GM19372 (cell line): ENCODE measurements around the gene NDUFS8.

Source experiments
- ATAC-seq: cut with Tn5 transposase; IDR thresholded peaks from one replicate; pipeline ENCODE4 v1.9.1; 2021; ENCODE audit warnings: mild to moderate bottlenecking, low read depth, moderate library complexity; ENCODE audit not compliant: unreplicated experiment

Gene NDUFS8

GRCh38 chr11:68047437-68048290 is 17.2 kb downstream of the NDUFS8 start:
- no peak for ATAC-seq

- no peak for ATAC-seq
These were observed 18.4 kb downstream of the NDUFS8 start for GRCh38 chr11:68048681-68049508.

DNA sequence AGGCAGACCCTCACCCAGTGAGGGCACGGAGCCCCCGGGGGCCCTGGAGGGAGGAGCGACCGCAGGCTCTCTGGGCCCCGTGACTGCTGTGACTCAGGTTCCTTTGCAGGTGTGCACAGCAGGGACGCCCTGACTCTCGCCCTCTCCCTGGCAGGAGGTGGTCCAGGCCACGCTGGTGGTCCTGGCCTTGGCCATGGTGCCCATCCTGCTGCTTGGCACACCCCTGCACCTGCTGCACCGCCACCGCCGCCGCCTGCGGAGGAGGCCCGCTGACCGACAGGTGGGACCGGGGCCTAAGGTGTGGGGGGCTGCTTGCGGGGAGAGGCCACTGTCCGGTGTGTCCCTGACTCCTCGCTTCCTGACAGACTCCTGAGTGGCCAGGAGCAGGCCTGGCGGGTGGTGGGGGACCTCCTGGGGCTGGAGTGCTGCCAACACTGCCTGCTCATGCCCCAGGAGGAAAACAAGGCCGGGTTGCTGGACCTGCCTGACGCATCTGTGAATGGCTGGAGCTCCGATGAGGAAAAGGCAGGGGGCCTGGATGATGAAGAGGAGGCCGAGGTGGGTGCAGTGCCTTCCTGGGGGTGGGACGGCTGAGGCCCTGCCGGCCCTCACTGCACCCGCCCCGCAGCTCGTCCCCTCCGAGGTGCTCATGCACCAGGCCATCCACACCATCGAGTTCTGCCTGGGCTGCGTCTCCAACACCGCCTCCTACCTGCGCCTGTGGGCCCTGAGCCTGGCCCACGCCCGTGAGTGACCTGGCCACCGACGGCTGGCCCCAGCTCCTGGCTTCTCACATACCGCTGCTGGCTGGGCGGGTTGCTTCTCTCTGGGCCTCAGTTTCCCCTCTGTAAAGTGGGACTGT is 19.3 kb downstream of the NDUFS8 start:
- ATAC-seq, result no peak

DNA sequence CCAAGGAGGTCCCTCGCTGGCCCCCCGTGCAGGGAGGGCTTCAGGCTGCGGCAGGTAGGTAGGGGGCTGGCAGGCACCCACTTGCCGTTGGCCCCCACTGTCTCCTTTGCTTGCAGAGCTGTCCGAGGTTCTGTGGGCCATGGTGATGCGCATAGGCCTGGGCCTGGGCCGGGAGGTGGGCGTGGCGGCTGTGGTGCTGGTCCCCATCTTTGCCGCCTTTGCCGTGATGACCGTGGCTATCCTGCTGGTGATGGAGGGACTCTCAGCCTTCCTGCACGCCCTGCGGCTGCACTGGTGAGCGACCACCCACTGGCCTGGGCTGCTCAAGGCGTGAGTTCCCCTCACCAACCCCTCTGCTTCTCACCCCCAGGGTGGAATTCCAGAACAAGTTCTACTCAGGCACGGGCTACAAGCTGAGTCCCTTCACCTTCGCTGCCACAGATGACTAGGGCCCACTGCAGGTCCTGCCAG is 19.9 kb downstream of the NDUFS8 start:
- no peak for ATAC-seq

DNA sequence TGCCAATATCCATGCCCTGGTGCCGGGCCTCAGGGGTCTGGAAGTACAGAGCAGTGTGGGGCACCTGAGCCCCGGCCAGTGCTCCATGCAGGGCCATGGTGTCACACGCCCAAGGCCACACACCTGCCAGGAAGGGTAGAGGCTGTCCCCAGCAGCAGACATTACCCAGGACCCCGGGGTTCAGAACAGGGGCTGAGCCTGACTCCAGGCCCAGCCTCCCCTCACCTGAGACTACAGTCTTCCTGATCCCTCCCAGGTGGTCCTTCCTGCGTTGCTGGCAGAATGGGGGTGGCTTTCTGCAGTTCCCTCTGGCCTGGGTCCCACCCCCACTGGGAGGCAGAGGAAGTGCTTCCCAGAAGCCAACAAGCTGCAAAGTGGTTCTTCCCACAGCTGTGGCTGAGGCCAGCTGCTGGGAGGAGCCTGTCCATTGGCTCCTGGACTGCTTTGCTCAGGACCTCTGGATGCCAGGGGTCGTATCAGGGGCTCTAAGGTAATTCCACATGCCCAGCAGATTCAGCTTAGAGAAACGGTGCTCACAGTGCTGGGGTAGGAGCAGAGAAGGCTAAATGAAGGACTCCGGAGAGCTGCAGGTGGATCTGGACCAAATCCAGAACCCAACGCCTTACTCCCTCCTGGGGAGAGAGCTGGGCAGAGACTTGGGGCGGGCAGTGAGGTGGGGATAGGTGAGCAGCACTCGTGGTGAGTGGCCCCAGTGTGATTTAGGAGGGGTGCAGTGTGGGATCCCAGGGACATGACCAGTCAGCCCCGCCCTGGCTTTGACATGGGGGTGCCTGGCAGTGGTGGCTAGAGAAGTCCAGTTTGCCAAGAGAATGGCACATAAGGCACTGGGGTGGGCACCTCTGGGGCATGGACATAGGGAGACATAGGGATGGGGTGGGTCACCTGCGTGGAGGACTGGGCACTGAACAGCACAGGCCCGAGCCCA is 21.0 kb downstream of the NDUFS8 start:
- ATAC-seq, result no peak

DNA sequence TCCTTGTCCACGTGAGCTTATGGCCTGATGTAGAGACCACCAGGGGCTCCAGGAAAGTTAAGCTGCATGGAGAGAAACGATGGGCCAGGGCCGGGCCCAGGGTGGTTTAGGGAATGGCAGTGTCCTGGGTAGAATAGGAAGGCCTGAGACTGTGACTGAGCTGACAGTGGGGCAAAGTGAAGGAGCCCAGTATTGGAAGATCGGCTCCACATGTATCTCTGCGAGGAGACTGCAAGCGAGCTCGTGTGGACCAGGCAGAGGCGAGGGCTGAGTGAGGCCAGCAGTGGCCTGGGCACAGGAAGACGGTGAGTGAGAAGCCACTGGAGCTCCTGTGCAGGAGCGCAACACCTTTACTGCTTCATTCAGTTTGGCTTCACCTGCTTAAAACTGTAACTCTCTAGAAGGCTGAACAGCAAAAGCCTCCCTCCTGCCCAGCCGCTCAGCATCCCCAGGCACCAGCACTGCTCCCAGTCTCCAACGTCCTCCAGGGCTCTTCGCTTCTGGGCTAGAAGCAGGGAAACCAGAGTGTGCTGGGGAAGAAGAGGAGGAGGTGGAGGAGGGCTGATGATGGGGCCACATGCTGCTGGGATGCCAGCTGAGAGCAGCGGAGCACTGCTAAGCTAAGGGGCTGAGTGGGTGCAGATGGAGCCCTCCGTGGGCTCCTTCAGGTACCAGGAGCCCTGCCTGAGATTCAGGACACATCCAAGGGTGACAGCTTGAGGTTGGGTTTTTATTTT is 21.8 kb downstream of the NDUFS8 start:
- ATAC-seq, result no peak

- ATAC-seq, result no peak
These were observed 22.6 kb downstream of the NDUFS8 start for GRCh38 chr11:68053117-68053516.

DNA sequence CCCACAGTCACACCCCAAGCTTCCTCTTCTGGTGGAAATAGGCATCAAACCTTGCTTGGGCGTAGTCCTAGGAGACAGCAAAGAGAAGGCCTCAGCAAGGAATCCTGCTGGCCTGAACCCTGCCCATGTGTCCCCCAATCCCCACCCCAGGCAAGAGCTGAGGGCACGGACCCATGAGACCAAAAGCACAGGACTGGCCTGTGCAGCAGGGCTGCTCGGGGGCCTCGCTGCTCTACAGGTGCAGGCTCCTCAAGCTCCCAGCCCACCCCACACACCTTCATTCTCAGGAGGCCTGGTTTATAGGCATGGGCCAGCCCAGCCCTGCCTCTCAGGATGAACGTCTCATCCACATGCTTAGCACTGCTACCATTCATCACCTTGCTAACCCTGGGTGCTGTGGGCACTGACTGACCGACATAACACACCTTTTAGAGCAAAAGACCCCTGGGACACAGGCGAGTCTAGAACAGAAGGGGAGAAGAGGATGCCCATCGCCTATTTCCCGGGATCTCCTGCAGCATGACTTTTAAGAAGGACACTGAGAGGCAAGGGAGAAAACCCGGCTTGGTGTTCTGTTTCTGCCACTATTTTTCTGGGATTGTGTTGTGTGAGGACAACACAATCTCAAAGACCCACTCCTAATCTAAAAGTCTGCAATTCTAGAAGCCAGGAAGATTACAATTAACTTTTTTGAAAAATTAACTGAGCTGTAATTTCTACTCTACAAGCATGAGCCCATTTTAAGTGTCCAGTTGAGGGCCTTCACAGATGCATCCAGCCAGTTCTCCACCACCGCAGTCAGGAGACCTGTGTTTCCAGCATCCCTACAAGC is 23.7 kb downstream of the NDUFS8 start:
- ATAC-seq, result no peak

DNA sequence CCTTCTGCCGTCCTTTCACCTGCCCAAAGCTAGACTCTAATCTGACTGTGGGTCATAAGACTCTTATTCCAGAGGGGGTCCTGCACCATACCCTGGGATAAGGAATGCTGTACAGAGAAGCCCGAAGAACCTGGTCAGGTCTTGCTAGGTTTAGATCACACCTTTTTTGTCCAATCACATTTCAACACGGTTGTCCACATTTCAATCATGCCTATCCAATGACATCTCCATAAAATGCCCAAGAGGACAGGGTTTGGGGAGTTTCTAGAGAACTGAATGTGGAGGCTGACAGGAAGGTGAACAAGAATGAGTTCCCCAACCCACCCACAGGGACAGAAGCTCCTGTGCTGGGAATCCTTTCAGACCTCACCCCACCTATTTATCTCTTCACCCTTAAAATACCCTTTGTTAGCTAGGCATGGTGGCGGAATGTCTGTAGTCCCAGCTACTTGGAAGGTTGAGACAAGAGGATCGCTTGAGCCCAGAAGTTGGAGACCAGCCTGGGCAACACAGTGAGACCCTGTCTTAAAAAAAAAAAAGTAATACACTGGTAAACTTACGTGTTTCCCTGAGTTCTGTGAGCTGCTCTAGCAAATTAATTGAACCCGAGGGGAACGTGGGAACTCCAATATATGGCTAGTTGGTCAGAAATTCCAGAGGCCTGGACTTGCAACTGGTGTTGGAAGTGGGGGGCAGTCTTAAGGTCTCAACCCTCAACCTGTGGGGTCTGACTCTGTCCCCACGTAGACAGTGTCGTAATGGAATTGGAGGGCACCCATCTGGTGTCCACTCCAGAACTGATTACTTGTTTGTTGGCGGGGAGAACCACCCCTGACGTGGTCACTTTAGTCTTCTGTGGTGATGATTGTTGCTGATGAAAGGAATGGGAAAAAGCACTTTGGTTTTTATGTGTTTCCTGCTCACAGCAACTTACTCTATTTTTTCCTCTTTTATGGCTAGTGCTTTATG is 26.1 kb downstream of the NDUFS8 start:
- ATAC-seq, result no peak

- no peak for ATAC-seq
These were observed 27.3 kb downstream of the NDUFS8 start for GRCh38 chr11:68057807-68058206.

- no peak for ATAC-seq
These were observed 31.0 kb downstream of the NDUFS8 start for GRCh38 chr11:68061508-68061907.

GRCh38 chr11:68064926-68065325 is 34.4 kb downstream of the NDUFS8 start:
- no peak for ATAC-seq

- ATAC-seq, result no peak
These were observed 35.4 kb downstream of the NDUFS8 start for GRCh38 chr11:68065841-68066240.

GRCh38 chr11:68066742-68067141 is 36.3 kb downstream of the NDUFS8 start:
- no peak for ATAC-seq

GRCh38 chr11:68067991-68068390 is 37.5 kb downstream of the NDUFS8 start:
- no peak for ATAC-seq

DNA sequence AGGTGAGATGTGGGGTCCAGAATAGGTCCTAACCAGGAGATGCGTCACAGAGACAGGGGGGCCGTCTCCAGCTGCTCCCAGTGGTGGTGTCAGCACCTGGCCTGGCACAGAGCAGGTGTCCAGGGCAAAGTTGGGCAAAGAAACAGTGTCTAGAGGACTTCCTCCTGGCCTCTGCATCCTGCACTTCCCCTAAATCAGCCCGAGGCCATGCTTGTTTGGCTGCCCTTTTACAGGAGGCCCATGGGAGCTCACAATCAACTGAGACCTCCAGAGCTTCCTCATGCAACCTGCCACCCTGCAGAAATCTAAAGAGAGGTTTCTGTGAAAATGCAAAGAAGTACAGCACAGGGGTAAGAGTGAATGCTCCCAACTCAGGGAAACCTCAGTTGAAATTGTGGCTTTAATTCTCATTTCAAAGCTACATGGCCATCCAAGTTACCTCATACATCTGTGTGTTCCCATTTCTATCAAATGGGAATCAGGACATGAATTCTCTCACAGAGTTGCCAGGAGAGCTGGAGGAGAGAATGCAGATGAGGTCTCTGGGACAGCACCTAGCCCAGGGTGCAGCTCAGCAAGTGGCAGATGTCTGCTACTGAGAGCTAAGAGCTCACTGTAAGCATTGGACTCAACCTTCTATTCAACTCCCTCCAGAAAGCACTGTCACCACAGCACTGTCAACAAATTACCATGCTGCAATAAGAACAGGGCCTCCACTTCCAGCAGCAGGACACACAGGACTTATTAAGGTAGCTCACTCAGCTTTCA is 41.0 kb downstream of the NDUFS8 start:
- no peak for ATAC-seq
